ENCODE measurements around the gene ZNF787.

DNA sequence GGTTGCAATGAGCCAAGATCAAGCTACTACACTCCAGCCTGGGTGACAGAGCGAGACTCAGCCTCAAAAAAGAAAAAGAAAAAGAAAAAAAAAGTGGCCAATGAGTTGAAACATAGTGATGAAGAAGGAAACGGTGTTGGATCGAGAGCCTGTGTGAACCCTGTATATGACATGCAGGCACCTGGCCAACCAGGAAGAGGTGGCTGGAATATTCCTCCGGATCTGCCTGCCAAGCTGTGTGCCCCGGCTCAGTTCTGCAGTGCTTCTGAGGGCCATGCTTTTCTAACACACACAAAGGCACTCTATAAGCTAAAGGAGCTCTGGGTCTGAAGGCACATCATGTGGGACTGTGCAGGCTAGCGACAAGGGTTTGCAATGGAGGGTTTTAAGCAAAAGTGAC is 16.3 kb upstream of the ZNF787 start:
- TF ChIP-seq CTCF (conservative IDR thresholded peaks at IDR 0.05 in 1 of 2, IDR thresholded peaks at IDR 0.05 in 1 of 2; ENCODE audit: low read depth in 1 of 2, low read length in 2 of 2): no peak
- TF ChIP-seq EZH2 (IDR thresholded peaks at IDR 0.05; ENCODE audit: low read length, missing control alignments): no peak

All from fibroblast of lung (primary cell).